ENCODE measurements around the gene ST3GAL4.

DNA sequence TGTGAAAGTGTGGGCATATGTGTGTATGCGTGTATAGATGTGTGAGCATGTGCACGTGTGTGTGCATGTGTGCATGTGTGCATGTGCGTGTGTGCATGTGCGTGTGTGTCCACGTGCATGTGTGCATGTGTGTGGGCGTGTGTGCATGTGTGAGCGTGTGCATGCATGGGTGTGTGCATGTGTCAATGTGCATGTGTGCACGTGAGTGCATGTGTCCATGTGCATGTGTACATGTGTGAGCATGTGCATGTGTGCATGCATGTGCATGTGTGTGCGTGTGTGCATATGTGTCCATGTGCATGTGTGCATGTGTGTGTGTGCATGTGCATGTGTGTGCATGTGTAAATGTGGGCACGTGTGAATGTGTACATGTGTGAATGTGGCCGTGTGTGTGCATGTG lies 95.3 kb downstream of the ST3GAL4 start:
- TF ChIP-seq, protein P1, sequence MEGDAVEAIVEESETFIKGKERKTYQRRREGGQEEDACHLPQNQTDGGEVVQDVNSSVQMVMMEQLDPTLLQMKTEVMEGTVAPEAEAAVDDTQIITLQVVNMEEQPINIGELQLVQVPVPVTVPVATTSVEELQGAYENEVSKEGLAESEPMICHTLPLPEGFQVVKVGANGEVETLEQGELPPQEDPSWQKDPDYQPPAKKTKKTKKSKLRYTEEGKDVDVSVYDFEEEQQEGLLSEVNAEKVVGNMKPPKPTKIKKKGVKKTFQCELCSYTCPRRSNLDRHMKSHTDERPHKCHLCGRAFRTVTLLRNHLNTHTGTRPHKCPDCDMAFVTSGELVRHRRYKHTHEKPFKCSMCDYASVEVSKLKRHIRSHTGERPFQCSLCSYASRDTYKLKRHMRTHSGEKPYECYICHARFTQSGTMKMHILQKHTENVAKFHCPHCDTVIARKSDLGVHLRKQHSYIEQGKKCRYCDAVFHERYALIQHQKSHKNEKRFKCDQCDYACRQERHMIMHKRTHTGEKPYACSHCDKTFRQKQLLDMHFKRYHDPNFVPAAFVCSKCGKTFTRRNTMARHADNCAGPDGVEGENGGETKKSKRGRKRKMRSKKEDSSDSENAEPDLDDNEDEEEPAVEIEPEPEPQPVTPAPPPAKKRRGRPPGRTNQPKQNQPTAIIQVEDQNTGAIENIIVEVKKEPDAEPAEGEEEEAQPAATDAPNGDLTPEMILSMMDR (IDR thresholded peaks at IDR 0.05): no peak
- TF ChIP-seq POLR2A (IDR thresholded peaks at IDR 0.05; ENCODE audit: low read length) (no peak), HOXB13 (CRISPR knock-in tag; IDR thresholded peaks at IDR 0.05; ENCODE audit: low read depth) (no peak), EP300 (IDR thresholded peaks at IDR 0.05) (no peak), CHD2 (IDR thresholded peaks at IDR 0.05; ENCODE audit: low read length, partially characterized antibody) (no peak), KDM1A (IDR thresholded peaks at IDR 0.05; ENCODE audit: low read depth) (no peak), RFX5 (IDR thresholded peaks at IDR 0.05) (no peak)
- TF ChIP-seq, protein P2, sequence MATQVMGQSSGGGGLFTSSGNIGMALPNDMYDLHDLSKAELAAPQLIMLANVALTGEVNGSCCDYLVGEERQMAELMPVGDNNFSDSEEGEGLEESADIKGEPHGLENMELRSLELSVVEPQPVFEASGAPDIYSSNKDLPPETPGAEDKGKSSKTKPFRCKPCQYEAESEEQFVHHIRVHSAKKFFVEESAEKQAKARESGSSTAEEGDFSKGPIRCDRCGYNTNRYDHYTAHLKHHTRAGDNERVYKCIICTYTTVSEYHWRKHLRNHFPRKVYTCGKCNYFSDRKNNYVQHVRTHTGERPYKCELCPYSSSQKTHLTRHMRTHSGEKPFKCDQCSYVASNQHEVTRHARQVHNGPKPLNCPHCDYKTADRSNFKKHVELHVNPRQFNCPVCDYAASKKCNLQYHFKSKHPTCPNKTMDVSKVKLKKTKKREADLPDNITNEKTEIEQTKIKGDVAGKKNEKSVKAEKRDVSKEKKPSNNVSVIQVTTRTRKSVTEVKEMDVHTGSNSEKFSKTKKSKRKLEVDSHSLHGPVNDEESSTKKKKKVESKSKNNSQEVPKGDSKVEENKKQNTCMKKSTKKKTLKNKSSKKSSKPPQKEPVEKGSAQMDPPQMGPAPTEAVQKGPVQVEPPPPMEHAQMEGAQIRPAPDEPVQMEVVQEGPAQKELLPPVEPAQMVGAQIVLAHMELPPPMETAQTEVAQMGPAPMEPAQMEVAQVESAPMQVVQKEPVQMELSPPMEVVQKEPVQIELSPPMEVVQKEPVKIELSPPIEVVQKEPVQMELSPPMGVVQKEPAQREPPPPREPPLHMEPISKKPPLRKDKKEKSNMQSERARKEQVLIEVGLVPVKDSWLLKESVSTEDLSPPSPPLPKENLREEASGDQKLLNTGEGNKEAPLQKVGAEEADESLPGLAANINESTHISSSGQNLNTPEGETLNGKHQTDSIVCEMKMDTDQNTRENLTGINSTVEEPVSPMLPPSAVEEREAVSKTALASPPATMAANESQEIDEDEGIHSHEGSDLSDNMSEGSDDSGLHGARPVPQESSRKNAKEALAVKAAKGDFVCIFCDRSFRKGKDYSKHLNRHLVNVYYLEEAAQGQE (IDR thresholded peaks at IDR 0.05): no peak

Data from A549 (cell line).